ENCODE results near the gene PPM1B. TPM values are rescaled to one million over a fixed set of nuclear protein-coding genes. Genes with fewer than 3 reads are reported as not detected.

The PPM1B gene
- total and polyA plus RNA-seq, 2 donors (not counting 3 experiments of a cell fraction or from before 2014, with no cell fraction given), result 8.0 to 24.1 TPM

- Histone ChIP-seq H2AFZ (ENCODE audit: low read depth, low read length) (no peak overlapping the region), H4K20me1 (replicated peaks; ENCODE audit: control insufficient read depth, extremely low read depth, insufficient read depth, low read length) (no peaks in the 10 kb centered on the region), H3K36me3 (ENCODE audit: control insufficient read depth in 2 of 2, extremely low read depth in 1 of 2, insufficient read depth in 2 of 2, low read length in 2 of 2) (no peaks in the 10 kb centered on the region), H3K4me1 (ENCODE audit: control insufficient read depth, extremely low read depth, insufficient read depth, low read length) (no peaks in the 10 kb centered on the region), H3K9ac (replicated peaks; ENCODE audit: extremely low read depth, insufficient read depth, low read length) (no peak overlapping the region), H3K79me2 (ENCODE audit: control insufficient read depth, insufficient read depth, low read length) (no peaks in the 10 kb centered on the region), H3K9me1 (replicated peaks; ENCODE audit: control insufficient read depth, extremely low read depth, insufficient read depth, low read length) (no peaks in the 10 kb centered on the region), H3K4me2 (ENCODE audit: insufficient read depth, low read length) (no peak overlapping the region), H3K4me3 (replicated peaks in 1 of 3; ENCODE audit: insufficient read depth in 1 of 3, low read depth in 1 of 3, low read length in 3 of 3) (no peak overlapping the region), H3K27ac (ENCODE audit: insufficient read depth, low read depth, low read length) (no peak overlapping the region), H3K9me3 (replicated peaks; ENCODE audit: control insufficient read depth, insufficient read depth, low read length) (no peaks in the 10 kb centered on the region), H3K27me3 (ENCODE audit: control insufficient read depth in 2 of 2, insufficient read depth in 2 of 2, low read length in 2 of 2) (no peaks in the 10 kb centered on the region)
- BruUV-seq (replicated peaks), result no TSS peak
- dilution Hi-C loops (cut with MboI; ENCODE audit: extremely low pct_ligation_motif_present, low sequenced_read_pairs), result no loop called here
- no peak for FAIRE-seq
- ChIA-PET CTCF (interaction anchor here (1.2 kb wide), 1 partner anchor 75 kb away, joined by 3 read pairs; no protein-coding TSS in a partner anchor), POLR2A (no interaction called here)
- no peak for DNase-seq (ENCODE audit: low read depth, low spot score)
- intact Hi-C loops (cut with micrococcal nuclease), result no loop called here
- TF ChIP-seq MAX (IDR thresholded peaks at IDR 0.05; ENCODE audit: insufficient read depth, insufficient read length) (no peak), POLR2A (IDR thresholded peaks at IDR 0.05; ENCODE audit: low read depth, low read length) (no peak), POLR2AphosphoS5 (IDR thresholded peaks at IDR 0.05; ENCODE audit: insufficient read depth, low read depth, low read length) (no peak), FOS (IDR thresholded peaks at IDR 0.05; ENCODE audit: borderline replicate concordance, insufficient read depth, low read length) (no peak)
These were observed 50.1 kb downstream of the PPM1B start for GRCh38 chr2:44218771-44219170.

- intact Hi-C loops (cut with micrococcal nuclease) (no loop called here), dilution Hi-C loops (cut with MboI; ENCODE audit: extremely low pct_ligation_motif_present, low sequenced_read_pairs) (no loop called here)
- H3K4me2 ChIP-seq (ENCODE audit: insufficient read depth, low read length), result no peak overlapping the region
- ChIA-PET CTCF (interaction anchor here (0.7 kb wide), 1 partner anchor 9 kb away, joined by 3 read pairs; no protein-coding TSS in a partner anchor), POLR2A (no interaction called here)
- H3K36me3 ChIP-seq (ENCODE audit: control insufficient read depth in 2 of 2, extremely low read depth in 1 of 2, insufficient read depth in 2 of 2, low read length in 2 of 2), result no peaks in the 10 kb centered on the region
- TF ChIP-seq POLR2AphosphoS5 (IDR thresholded peaks at IDR 0.05; ENCODE audit: insufficient read depth, low read depth, low read length), result no peak
- no peak for TF ChIP-seq JUN (IDR thresholded peaks at IDR 0.05; ENCODE audit: borderline replicate concordance, insufficient read depth, insufficient read length, low read depth)
- no peak for TF ChIP-seq CTCF (IDR thresholded peaks at IDR 0.05; ENCODE audit: extremely low read depth in 1 of 2, insufficient read depth in 1 of 2, low read depth in 1 of 2, low read length in 2 of 2)
- TF ChIP-seq FOS (IDR thresholded peaks at IDR 0.05; ENCODE audit: borderline replicate concordance, insufficient read depth, low read length), result no peak
- TF ChIP-seq MYC (IDR thresholded peaks at IDR 0.05; ENCODE audit: low read depth, low read length), result no peak
- no peaks in the 10 kb centered on the region for H4K20me1 ChIP-seq (replicated peaks; ENCODE audit: control insufficient read depth, extremely low read depth, insufficient read depth, low read length)
- H3K79me2 ChIP-seq (ENCODE audit: control insufficient read depth, insufficient read depth, low read length), result no peaks in the 10 kb centered on the region
- H3K9me3 ChIP-seq (replicated peaks; ENCODE audit: control insufficient read depth, insufficient read depth, low read length), result no peaks in the 10 kb centered on the region
- FAIRE-seq, result no peak
- H2AFZ ChIP-seq (ENCODE audit: low read depth, low read length), result no peak overlapping the region
- H3K9me1 ChIP-seq (replicated peaks; ENCODE audit: control insufficient read depth, extremely low read depth, insufficient read depth, low read length), result no peaks in the 10 kb centered on the region
- H3K4me3 ChIP-seq (replicated peaks in 1 of 3; ENCODE audit: insufficient read depth in 1 of 3, low read depth in 1 of 3, low read length in 3 of 3), result no peak overlapping the region
- no TSS peak for BruUV-seq (replicated peaks)
- DNase-seq (ENCODE audit: low read depth, low spot score), result no peak
- H3K27ac ChIP-seq (ENCODE audit: insufficient read depth, low read depth, low read length), result no peak overlapping the region
- H3K4me1 ChIP-seq (ENCODE audit: control insufficient read depth, extremely low read depth, insufficient read depth, low read length), result no peaks in the 10 kb centered on the region
- H3K9ac ChIP-seq (replicated peaks; ENCODE audit: extremely low read depth, insufficient read depth, low read length), result no peak overlapping the region
- no peaks in the 10 kb centered on the region for H3K27me3 ChIP-seq (ENCODE audit: control insufficient read depth in 2 of 2, insufficient read depth in 2 of 2, low read length in 2 of 2)
These were observed 58.1 kb downstream of the PPM1B start for GRCh38 chr2:44226753-44227152.

Data from endothelial cell of umbilical vein (primary cell).